Thyroid gland (tissue), 4 donors: Measurements from ENCODE around the gene DDN.

ENCODE experiments used
- POLR2A ChIP-seq, 2 donors: fragments of 450-650 bp; IDR thresholded peaks; one replicate each; pipeline ENCODE4 v1.6.1; 2017; ENCODE audit warnings: antibody characterized with exemption in 2 of 2, mild to moderate bottlenecking in 2 of 2, moderate library complexity in 1 of 2
- TF ChIP-seq, protein P1 (sequence below), 6 experiments: fragments of 200-600 bp in 3 of 6; fragments of 450-650 bp in 3 of 6; sonication (generic) in 3 of 6; IDR thresholded peaks; one replicate each; pipeline ENCODE4 v1.5.1; 2016 to 2019; ENCODE audit warnings: antibody characterized with exemption in 6 of 6, mild to moderate bottlenecking in 2 of 6, inconsistent platforms in 1 of 6, moderate library complexity in 1 of 6

DNA sequence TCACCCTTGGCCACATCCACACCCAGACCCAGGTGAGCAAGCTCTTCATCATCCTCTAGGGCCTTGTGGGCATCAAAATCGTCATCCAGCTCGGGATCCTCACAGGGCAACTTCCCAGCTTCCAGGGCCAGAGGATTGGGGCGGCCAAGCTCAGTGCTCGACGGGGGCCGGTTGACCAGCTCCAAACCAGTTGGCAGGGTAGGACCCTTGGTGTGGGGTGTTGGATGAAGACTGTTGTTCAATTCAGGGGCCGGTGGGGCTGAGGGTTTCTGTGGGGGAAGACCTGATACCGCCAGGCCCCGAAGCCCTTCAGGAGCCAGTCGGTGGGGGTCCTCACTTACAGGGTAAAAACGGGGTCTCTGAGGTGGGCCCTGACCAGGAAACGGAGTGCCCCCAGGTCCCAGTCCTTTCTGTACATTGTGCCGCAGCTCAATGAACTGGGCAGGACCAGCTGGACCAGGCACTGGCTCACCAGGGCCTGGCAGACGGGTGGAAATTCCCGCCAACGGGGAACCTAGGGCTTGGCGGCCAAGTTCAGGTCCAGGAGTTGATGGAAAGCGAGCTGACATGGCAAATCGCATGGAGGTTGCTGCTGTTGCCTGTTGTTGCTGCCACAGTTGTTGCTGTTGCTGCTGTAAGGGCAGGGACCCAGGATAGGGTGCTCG, 39.2 kb upstream of the DDN start:
- TF ChIP-seq, protein P1, sequence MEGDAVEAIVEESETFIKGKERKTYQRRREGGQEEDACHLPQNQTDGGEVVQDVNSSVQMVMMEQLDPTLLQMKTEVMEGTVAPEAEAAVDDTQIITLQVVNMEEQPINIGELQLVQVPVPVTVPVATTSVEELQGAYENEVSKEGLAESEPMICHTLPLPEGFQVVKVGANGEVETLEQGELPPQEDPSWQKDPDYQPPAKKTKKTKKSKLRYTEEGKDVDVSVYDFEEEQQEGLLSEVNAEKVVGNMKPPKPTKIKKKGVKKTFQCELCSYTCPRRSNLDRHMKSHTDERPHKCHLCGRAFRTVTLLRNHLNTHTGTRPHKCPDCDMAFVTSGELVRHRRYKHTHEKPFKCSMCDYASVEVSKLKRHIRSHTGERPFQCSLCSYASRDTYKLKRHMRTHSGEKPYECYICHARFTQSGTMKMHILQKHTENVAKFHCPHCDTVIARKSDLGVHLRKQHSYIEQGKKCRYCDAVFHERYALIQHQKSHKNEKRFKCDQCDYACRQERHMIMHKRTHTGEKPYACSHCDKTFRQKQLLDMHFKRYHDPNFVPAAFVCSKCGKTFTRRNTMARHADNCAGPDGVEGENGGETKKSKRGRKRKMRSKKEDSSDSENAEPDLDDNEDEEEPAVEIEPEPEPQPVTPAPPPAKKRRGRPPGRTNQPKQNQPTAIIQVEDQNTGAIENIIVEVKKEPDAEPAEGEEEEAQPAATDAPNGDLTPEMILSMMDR (IDR thresholded peaks at IDR 0.05), result no peak
- TF ChIP-seq POLR2A (IDR thresholded peaks at IDR 0.05), result no peak
